Colonic mucosa (tissue), 4 donors: ENCODE data around the gene SSTR5. TPM values are rescaled to one million over a fixed set of nuclear protein-coding genes. Genes with fewer than 3 reads are reported as not detected.

Source experiments
- DNase-seq: peaks from one replicate; pipeline ENCODE4 v3.0.0-alpha.2; 2020
- H3K27ac ChIP-seq: fragments of 200-600 bp; one replicate; pipeline ENCODE4 v1.8.0; 2021
- H3K27me3 ChIP-seq: fragments of 200-600 bp; one replicate; pipeline ENCODE4 v1.8.0; 2021
- H3K36me3 ChIP-seq: fragments of 200-600 bp; one replicate; pipeline ENCODE4 v1.8.0; 2021
- H3K4me1 ChIP-seq: fragments of 200-600 bp; one replicate; pipeline ENCODE4 v1.8.0; 2021; ENCODE audit warnings: mild to moderate bottlenecking
- H3K4me3 ChIP-seq: fragments of 200-600 bp; one replicate; pipeline ENCODE4 v1.8.0; 2021
- H3K9ac ChIP-seq, 2 donors: one replicate each; pipeline ENCODE4 v1.7.0; 2013; ENCODE audit warnings: control low read depth in 2 of 2, low read depth in 2 of 2, low read length in 2 of 2
- H3K9me3 ChIP-seq: fragments of 200-600 bp; one replicate; pipeline ENCODE4 v1.8.0; 2021
- CTCF ChIP-seq: fragments of 200-600 bp; IDR thresholded peaks from one replicate; pipeline ENCODE4 v1.8.0; 2022; ENCODE audit warnings: antibody characterized with exemption, mild to moderate bottlenecking
- intact Hi-C: fragments of 100-400 bp; cut with DNase I; formaldehyde crosslinking; loops from one replicate; pipeline ENCODE4 v1.14.1; 2022
- total RNA-seq, 2 donors: library from RNA; stranded (reverse); fragmentation: NEBNext Ultra II Directional in 1 of 2; extraction: Animal tissue kit (Norgen Biotek cat#: 25700) in 1 of 2; gene quantifications; one replicate each; pipeline ENCODE4 v1.2.1, GENCODE V29; 2021
- donor health status: healthy.
- donor health status: DM: no; HTN: no; CAD: no.
- donor health status: DM: no; HTN: no; CAD: no.

The SSTR5 gene
- total RNA-seq, 2 donors from 2014 or later: 0.24 to 0.37 TPM

- no peak overlapping the region for H3K27ac ChIP-seq
- TF ChIP-seq CTCF: no peak
- H3K27me3 ChIP-seq: peaks cover 4% of the 10 kb centered on the region
- intact Hi-C loops: no loop called here
- no peak overlapping the region for H3K4me3 ChIP-seq
- DNase-seq: no peak
- H3K9me3 ChIP-seq: no peaks in the 10 kb centered on the region
- H3K9ac ChIP-seq: no peak overlapping the region
- no peaks in the 10 kb centered on the region for H3K4me1 ChIP-seq
- H3K36me3 ChIP-seq: no peaks in the 10 kb centered on the region
Observed at GRCh38 chr16:1040346-1040745, 32.2 kb upstream of the SSTR5 start.

GRCh38 chr16:1042049-1042744, 30.4 kb upstream of the SSTR5 start:
- no peak overlapping the region for H3K27ac ChIP-seq
- no peak for TF ChIP-seq CTCF
- no peak for DNase-seq
- H3K9ac ChIP-seq: no peak overlapping the region
- intact Hi-C loops: no loop called here
- no peaks in the 10 kb centered on the region for H3K4me1 ChIP-seq
- H3K9me3 ChIP-seq: no peaks in the 10 kb centered on the region
- peaks cover 9% of the 10 kb centered on the region for H3K27me3 ChIP-seq
- no peak overlapping the region for H3K4me3 ChIP-seq
- no peaks in the 10 kb centered on the region for H3K36me3 ChIP-seq

- no peak for DNase-seq
- Histone ChIP-seq H3K36me3 (no peaks in the 10 kb centered on the region), H3K9me3 (no peaks in the 10 kb centered on the region), H3K4me3 (no peak overlapping the region), H3K4me1 (no peaks in the 10 kb centered on the region), H3K27me3 (peaks cover 10% of the 10 kb centered on the region), H3K9ac (no peak overlapping the region), H3K27ac (no peak overlapping the region)
- TF ChIP-seq CTCF: no peak
- intact Hi-C loops: no loop called here
Observed at GRCh38 chr16:1042866-1043265, 29.7 kb upstream of the SSTR5 start.

GRCh38 chr16:1043881-1044451, 28.6 kb upstream of the SSTR5 start:
- no peak for DNase-seq

More at GRCh38 chr16:1043881-1044451, 28.6 kb upstream of the SSTR5 start:
- Histone ChIP-seq H3K4me1 (no peaks in the 10 kb centered on the region), H3K36me3 (no peaks in the 10 kb centered on the region), H3K9ac (no peak overlapping the region), H3K27me3 (peaks cover 16% of the 10 kb centered on the region), H3K4me3 (no peak overlapping the region), H3K27ac (no peak overlapping the region), H3K9me3 (no peaks in the 10 kb centered on the region)
- intact Hi-C loops: no loop called here
- no peak for TF ChIP-seq CTCF
